IPS-15b (cell line): ENCODE results near the gene CCNI.
"Not testable (repeated sequence)": the region's sequence is repeated elsewhere in the genome, so short reads cannot be mapped to it uniquely, and the experiment has no call there.

ENCODE experiments used
- H3K27me3 ChIP-seq: one replicate; pipeline ENCODE4 v1.6.1; 2013; ENCODE audit warnings: low read length; ENCODE audit not compliant: control insufficient read depth, insufficient read depth
- H3K36me3 ChIP-seq: one replicate; pipeline ENCODE4 v1.6.1; 2013; ENCODE audit warnings: low read length; ENCODE audit not compliant: control insufficient read depth, insufficient read depth
- H3K4me1 ChIP-seq: one replicate; pipeline ENCODE4 v1.6.1; 2013; ENCODE audit warnings: mild to moderate bottlenecking, low read length; ENCODE audit not compliant: control insufficient read depth, insufficient read depth
- H3K4me3 ChIP-seq: one replicate; pipeline ENCODE4 v1.5.1; 2013; ENCODE audit warnings: low read depth, low read length
- H3K9ac ChIP-seq: one replicate; pipeline ENCODE4 v1.6.1; 2013; ENCODE audit warnings: low read depth, mild to moderate bottlenecking, low read length
- H3K9me3 ChIP-seq: one replicate; pipeline ENCODE4 v1.6.1; 2013; ENCODE audit warnings: mild to moderate bottlenecking, low read length; ENCODE audit not compliant: control insufficient read depth, insufficient read depth

Gene CCNI

GRCh38 chr4:77031544-77031943 is 44.2 kb downstream of the CCNI start:
- H3K4me1 ChIP-seq, result no peaks in the 10 kb centered on the region
- no peak overlapping the region for H3K9ac ChIP-seq
- no peak overlapping the region for H3K4me3 ChIP-seq
- no peaks in the 10 kb centered on the region for H3K27me3 ChIP-seq
- no peaks in the 10 kb centered on the region for H3K9me3 ChIP-seq
- peaks cover 6% of the 10 kb centered on the region for H3K36me3 ChIP-seq

GRCh38 chr4:77029757-77030156 is 46.0 kb downstream of the CCNI start:
- H3K4me3 ChIP-seq, H3K27me3 ChIP-seq, H3K4me1 ChIP-seq, H3K9ac ChIP-seq, H3K9me3 ChIP-seq, H3K36me3 ChIP-seq: not testable (repeated sequence)

- Histone ChIP-seq H3K4me1 (no peaks in the 10 kb centered on the region), H3K27me3 (no peaks in the 10 kb centered on the region), H3K36me3 (peaks cover 9% of the 10 kb centered on the region), H3K9me3 (no peaks in the 10 kb centered on the region), H3K9ac (no peak overlapping the region), H3K4me3 (no peak overlapping the region)
These were observed 47.5 kb downstream of the CCNI start for GRCh38 chr4:77028246-77028645.

- peaks cover 3% of the 10 kb centered on the region for H3K4me1 ChIP-seq
- H3K9me3 ChIP-seq, result no peaks in the 10 kb centered on the region
- no peak overlapping the region for H3K9ac ChIP-seq
- H3K27me3 ChIP-seq, result no peaks in the 10 kb centered on the region
- H3K4me3 ChIP-seq, result no peak overlapping the region
- peaks cover 9% of the 10 kb centered on the region for H3K36me3 ChIP-seq
These were observed 49.5 kb downstream of the CCNI start for GRCh38 chr4:77026322-77026704.

- Histone ChIP-seq H3K4me3 (no peak overlapping the region), H3K9me3 (no peaks in the 10 kb centered on the region), H3K4me1 (peaks cover 3% of the 10 kb centered on the region), H3K36me3 (peaks cover 9% of the 10 kb centered on the region), H3K27me3 (no peaks in the 10 kb centered on the region), H3K9ac (no peak overlapping the region)
These were observed 50.0 kb downstream of the CCNI start for GRCh38 chr4:77025643-77026321.

- Histone ChIP-seq H3K36me3 (peaks cover 15% of the 10 kb centered on the region), H3K4me3 (no peak overlapping the region), H3K9me3 (no peaks in the 10 kb centered on the region), H3K27me3 (no peaks in the 10 kb centered on the region), H3K9ac (no peak overlapping the region), H3K4me1 (peaks cover 3% of the 10 kb centered on the region)
These were observed 51.9 kb downstream of the CCNI start for GRCh38 chr4:77023920-77024319.

GRCh38 chr4:77022560-77023179 is 53.1 kb downstream of the CCNI start:
- peaks cover 15% of the 10 kb centered on the region for H3K36me3 ChIP-seq

GRCh38 chr4:77021614-77022089 is 54.1 kb downstream of the CCNI start:
- no peaks in the 10 kb centered on the region for H3K27me3 ChIP-seq
- H3K9ac ChIP-seq, result no peak overlapping the region
- no peak overlapping the region for H3K4me3 ChIP-seq
- H3K4me1 ChIP-seq, result peaks cover 3% of the 10 kb centered on the region
- peaks cover 15% of the 10 kb centered on the region for H3K36me3 ChIP-seq
- no peaks in the 10 kb centered on the region for H3K9me3 ChIP-seq

More at GRCh38 chr4:77022560-77023179, 53.1 kb downstream of the CCNI start:
- Histone ChIP-seq H3K4me3 (no peak overlapping the region), H3K4me1 (peaks cover 3% of the 10 kb centered on the region), H3K9me3 (no peaks in the 10 kb centered on the region), H3K9ac (no peak overlapping the region), H3K27me3 (no peaks in the 10 kb centered on the region)

GRCh38 chr4:77020017-77020416 is 55.8 kb downstream of the CCNI start:
- no peaks in the 10 kb centered on the region for H3K27me3 ChIP-seq
- no peak overlapping the region for H3K9ac ChIP-seq
- H3K9me3 ChIP-seq, result no peaks in the 10 kb centered on the region
- H3K4me3 ChIP-seq, result no peak overlapping the region
- peaks cover 11% of the 10 kb centered on the region for H3K4me1 ChIP-seq
- peaks cover 15% of the 10 kb centered on the region for H3K36me3 ChIP-seq

- Histone ChIP-seq H3K4me3 (no peak overlapping the region), H3K4me1 (peaks cover 12% of the 10 kb centered on the region), H3K27me3 (no peaks in the 10 kb centered on the region), H3K9me3 (no peaks in the 10 kb centered on the region), H3K9ac (no peak overlapping the region), H3K36me3 (peaks cover 3% of the 10 kb centered on the region)
These were observed 60.4 kb downstream of the CCNI start for GRCh38 chr4:77015390-77015789.

GRCh38 chr4:77014256-77014655 is 61.5 kb downstream of the CCNI start:
- Histone ChIP-seq H3K9ac (no peak overlapping the region), H3K9me3 (no peaks in the 10 kb centered on the region), H3K4me3 (no peak overlapping the region), H3K4me1 (peaks cover 12% of the 10 kb centered on the region), H3K36me3 (no peaks in the 10 kb centered on the region), H3K27me3 (no peaks in the 10 kb centered on the region)

GRCh38 chr4:77012726-77013125 is 63.1 kb downstream of the CCNI start:
- H3K36me3 ChIP-seq, result no peaks in the 10 kb centered on the region
- no peaks in the 10 kb centered on the region for H3K9me3 ChIP-seq
- H3K4me1 ChIP-seq, result peaks cover 20% of the 10 kb centered on the region

More at GRCh38 chr4:77012726-77013125, 63.1 kb downstream of the CCNI start:
- no peak overlapping the region for H3K9ac ChIP-seq
- no peak overlapping the region for H3K4me3 ChIP-seq
- no peaks in the 10 kb centered on the region for H3K27me3 ChIP-seq
